Right ventricle myocardium inferior (tissue), 1 donor: Measurements from ENCODE around the gene ASIP. TPM values are rescaled to one million over a fixed set of nuclear protein-coding genes. Genes with fewer than 3 reads are reported as not detected.
"Not testable (repeated sequence)": the region's sequence is repeated elsewhere in the genome, so short reads cannot be mapped to it uniquely, and the experiment has no call there.

Source experiments
- ATAC-seq: fragments of 200-7000 bp; cut with Tn5 transposase; one replicate; pipeline ENCODE4 v1.9.1; 2020; ENCODE audit warnings: mild to moderate bottlenecking, moderate library complexity
- DNase-seq: peaks from one replicate; pipeline ENCODE4 v3.0.0; 2021; ENCODE audit errors: missing footprints
- intact Hi-C: fragments of 100-400 bp; cut with DNase I; formaldehyde crosslinking; loops from one replicate; pipeline ENCODE4 v1.11.0; 2022
- long read RNA-seq: library from polyadenylated mRNA; unstranded; transcript quantifications from one replicate; pipeline ENCODE4 v2.0.0, GENCODE V29; 2021
- total RNA-seq: library from RNA; stranded (reverse); fragmentation: NEBNext Ultra II Directional; extraction: Animal tissue kit (Norgen Biotek cat#: 25700); gene quantifications from one replicate; pipeline ENCODE4 v1.2.1, GENCODE V29; 2021
- donor health status: DM: no; HTN: yes; CAD: no; lungs with severe emphysema.

ASIP gene
- total RNA-seq: 15.0 TPM
- long read RNA-seq, partial matches to known transcripts: 4 of 4 reads
- long read RNA-seq, other reads (novel, unspliced or antisense): 0 of 4 reads

GRCh38 chr20:34240693-34241615 is at the start of gene ASIP:
ASIP (plus strand) TSS chr20:34241423; CDS start chr20:34260375, 18,952 bp downstream.
- ATAC-seq (no peak), DNase-seq (no peak)
- intact Hi-C loops: no loop called here

GRCh38 chr20:34193051-34193450 is 48.2 kb upstream of the ASIP start:
- intact Hi-C loops: loop anchor here (5.0 kb wide), 1 partner anchor 109 kb away; the partner anchor contains the start of gene AHCY
- DNase-seq: no peak
- ATAC-seq: no peak

- intact Hi-C loops: no loop called here
- ATAC-seq (no peak), DNase-seq (no peak)
Measured at GRCh38 chr20:34199183-34199582, 42.0 kb upstream of the ASIP start.

- no peak for DNase-seq
- intact Hi-C loops: no loop called here
- ATAC-seq: no peak
Measured at GRCh38 chr20:34200023-34200422, 41.2 kb upstream of the ASIP start.

GRCh38 chr20:34201531-34201930 is 39.7 kb upstream of the ASIP start:
- ATAC-seq: no peak

GRCh38 chr20:34205172-34205880 is 35.9 kb upstream of the ASIP start:
- intact Hi-C loops, DNase-seq, ATAC-seq: not testable (repeated sequence)

More at GRCh38 chr20:34201531-34201930, 39.7 kb upstream of the ASIP start:
- intact Hi-C loops: no loop called here
- no peak for DNase-seq

- intact Hi-C loops: no loop called here
- ATAC-seq (no peak), DNase-seq (no peak)
Measured at GRCh38 chr20:34209111-34209510, 32.1 kb upstream of the ASIP start.

GRCh38 chr20:34210271-34210670 is 31.0 kb upstream of the ASIP start:
- no peak for ATAC-seq
- intact Hi-C loops: no loop called here

GRCh38 chr20:34211591-34211990 is 29.6 kb upstream of the ASIP start:
- ATAC-seq: no peak
- DNase-seq: no peak
- intact Hi-C loops: no loop called here

More at GRCh38 chr20:34210271-34210670, 31.0 kb upstream of the ASIP start:
- DNase-seq: no peak

GRCh38 chr20:34213213-34213612 is 28.0 kb upstream of the ASIP start:
- ATAC-seq (no peak), DNase-seq (no peak)
- intact Hi-C loops: no loop called here

- DNase-seq (peak; percentile 92), ATAC-seq (peak; percentile 96)
- intact Hi-C loops: loop anchor here (5.0 kb wide), 1 partner anchor 46 kb away; no protein-coding TSS in a partner anchor
Measured at GRCh38 chr20:34215711-34216381, 25.4 kb upstream of the ASIP start.

GRCh38 chr20:34216382-34216742 is 24.9 kb upstream of the ASIP start:
- DNase-seq (no peak), ATAC-seq (no peak)
- intact Hi-C loops: loop anchor here (5.0 kb wide), 1 partner anchor 46 kb away; no protein-coding TSS in a partner anchor

GRCh38 chr20:34220561-34220960 is 20.7 kb upstream of the ASIP start:
- ATAC-seq: no peak
- intact Hi-C loops: no loop called here
- DNase-seq: no peak

- intact Hi-C loops: no loop called here
- DNase-seq: no peak
- no peak for ATAC-seq
Measured at GRCh38 chr20:34222208-34222607, 19.0 kb upstream of the ASIP start.

GRCh38 chr20:34224251-34224650 is 17.0 kb upstream of the ASIP start:
- DNase-seq, intact Hi-C loops, ATAC-seq: not testable (repeated sequence)

GRCh38 chr20:34231634-34232033 is 9.6 kb upstream of the ASIP start:
- intact Hi-C loops: no loop called here
- DNase-seq (no peak), ATAC-seq (no peak)

- no peak for DNase-seq
- intact Hi-C loops: no loop called here
Measured at GRCh38 chr20:34232494-34233087, 8.6 kb upstream of the ASIP start.

GRCh38 chr20:34233687-34234086 is 7.5 kb upstream of the ASIP start:
- intact Hi-C loops: no loop called here
- ATAC-seq (no peak), DNase-seq (no peak)

More at GRCh38 chr20:34232494-34233087, 8.6 kb upstream of the ASIP start:
- ATAC-seq: no peak

- DNase-seq: no peak
- intact Hi-C loops: no loop called here
- no peak for ATAC-seq
Measured at GRCh38 chr20:34235875-34236274, 5.3 kb upstream of the ASIP start.
